Glutamatergic neuron (in vitro differentiated cells): ENCODE results near the gene KSR1. TPM values are rescaled to one million over a fixed set of nuclear protein-coding genes. Genes with fewer than 3 reads are reported as not detected.

ENCODE experiments used
- DNase-seq: peaks from one replicate; pipeline ENCODE4 v3.0.0; 2022
- H3K27ac Mint-ChIP-seq: one replicate; pipeline ENCODE4 v1.8.0; 2020; ENCODE audit warnings: mild to moderate bottlenecking, mixed read lengths, inconsistent platforms; ENCODE audit not compliant: unreplicated experiment
- H3K27me3 Mint-ChIP-seq: one replicate; pipeline ENCODE4 v1.8.0; 2020; ENCODE audit warnings: mild to moderate bottlenecking, moderate library complexity, mixed read lengths, inconsistent platforms; ENCODE audit not compliant: unreplicated experiment
- H3K36me3 Mint-ChIP-seq: one replicate; pipeline ENCODE4 v1.8.0; 2020; ENCODE audit warnings: mild to moderate bottlenecking, mixed read lengths, inconsistent platforms; ENCODE audit not compliant: unreplicated experiment
- H3K4me1 Mint-ChIP-seq: one replicate; pipeline ENCODE4 v1.8.0; 2020; ENCODE audit warnings: mild to moderate bottlenecking, low read depth, mixed read lengths, inconsistent platforms; ENCODE audit not compliant: unreplicated experiment
- H3K4me3 Mint-ChIP-seq: one replicate; pipeline ENCODE4 v1.8.0; 2020; ENCODE audit warnings: mild to moderate bottlenecking, mixed read lengths, inconsistent platforms; ENCODE audit not compliant: unreplicated experiment
- H3K9me3 Mint-ChIP-seq: one replicate; pipeline ENCODE4 v1.8.0; 2020; ENCODE audit warnings: mild to moderate bottlenecking, moderate library complexity, mixed read lengths, inconsistent platforms; ENCODE audit not compliant: unreplicated experiment
- CTCF ChIP-seq: fragments of 200-600 bp; sonication (generic); IDR thresholded peaks from one replicate; pipeline ENCODE4 v1.5.0; 2021; ENCODE audit not compliant: partially characterized antibody, unreplicated experiment
- total RNA-seq: library from RNA; stranded (reverse); fragmentation: NEBNext Ultra II Directional; extraction: Animal tissue kit (Norgen Biotek cat#: 25700); gene quantifications from one replicate; pipeline ENCODE4 v1.2.1, GENCODE V29; 2021; ENCODE audit not compliant: unreplicated experiment

KSR1 gene
- total RNA-seq, 1 donor from 2014 or later, result 203 TPM

DNA sequence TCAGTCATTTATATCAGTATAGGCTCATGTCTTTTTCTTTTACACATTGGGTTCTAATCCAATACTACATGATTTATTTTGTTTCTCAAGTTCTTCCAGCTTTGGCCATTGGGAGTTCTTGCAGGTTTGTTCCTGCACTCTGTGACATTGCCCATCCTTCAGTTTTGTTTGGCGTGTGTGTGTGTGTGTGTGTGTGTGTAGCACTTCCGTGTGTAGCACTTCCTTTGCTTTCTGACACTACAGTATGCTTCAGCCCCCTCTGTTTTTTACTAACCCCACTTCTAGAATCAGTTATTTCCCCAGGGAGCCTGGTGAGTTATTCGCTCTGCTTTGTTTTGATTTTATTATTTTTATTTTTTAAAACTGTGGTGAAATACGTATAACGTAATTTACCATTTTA lies 99.1 kb downstream of the KSR1 start:
- H3K36me3 Mint-ChIP-seq, result peaks cover 12% of the 10 kb centered on the region
- H3K4me3 Mint-ChIP-seq, result no peak overlapping the region
- H3K27ac Mint-ChIP-seq, result no peak overlapping the region
- peaks cover 9% of the 10 kb centered on the region for H3K9me3 Mint-ChIP-seq
- peaks cover 39% of the 10 kb centered on the region for H3K4me1 Mint-ChIP-seq
- DNase-seq, result no peak
- peaks cover 5% of the 10 kb centered on the region for H3K27me3 Mint-ChIP-seq
- no peak for TF ChIP-seq CTCF

- H3K36me3 Mint-ChIP-seq, result peaks cover 7% of the 10 kb centered on the region
- H3K27me3 Mint-ChIP-seq, result peaks cover 4% of the 10 kb centered on the region
- DNase-seq, result no peak
- TF ChIP-seq CTCF, result no peak
- H3K4me1 Mint-ChIP-seq, result peaks cover 24% of the 10 kb centered on the region
- H3K9me3 Mint-ChIP-seq, result peaks cover 15% of the 10 kb centered on the region
- no peak overlapping the region for H3K27ac Mint-ChIP-seq
- H3K4me3 Mint-ChIP-seq, result no peak overlapping the region
Measured at GRCh38 chr17:27558341-27558740, 102.1 kb downstream of the KSR1 start.

DNA sequence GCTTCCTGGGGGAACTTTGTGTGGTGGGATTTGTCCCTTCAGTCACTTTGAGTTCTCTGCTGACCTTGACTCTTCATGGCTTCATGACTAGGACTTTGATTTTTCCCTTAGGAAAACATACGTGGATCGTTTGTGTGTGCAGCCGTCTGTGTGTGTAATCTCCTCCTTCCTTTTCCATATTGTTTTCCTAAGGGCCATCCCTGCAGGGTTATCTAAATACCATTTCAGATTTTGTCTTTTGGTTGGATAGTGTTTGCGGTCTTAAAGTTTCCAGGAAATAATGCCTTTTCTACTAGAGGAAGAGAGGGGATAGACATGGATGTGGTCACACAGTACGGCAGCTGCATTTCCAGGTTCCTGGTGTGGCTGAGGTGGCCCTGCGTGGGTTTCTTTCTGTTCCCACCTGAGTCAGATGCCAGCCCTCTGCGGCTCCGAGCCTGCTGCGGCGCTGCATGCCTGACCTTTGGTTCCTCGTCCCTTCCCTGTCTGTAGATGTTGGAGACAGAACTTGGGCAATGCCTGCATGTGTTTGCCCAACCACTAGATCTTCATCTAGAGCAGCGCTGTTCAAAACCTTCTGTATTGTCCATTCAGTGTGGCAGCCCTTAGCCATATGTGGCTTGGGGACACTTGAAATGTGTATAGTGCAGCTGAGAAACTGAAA lies 102.7 kb downstream of the KSR1 start:
- peaks cover 24% of the 10 kb centered on the region for H3K4me1 Mint-ChIP-seq
- peak overlapping the region; percentile 41 for H3K27ac Mint-ChIP-seq
- no peak for DNase-seq
- peaks cover 15% of the 10 kb centered on the region for H3K9me3 Mint-ChIP-seq
- TF ChIP-seq CTCF, result no peak
- no peak overlapping the region for H3K4me3 Mint-ChIP-seq
- H3K36me3 Mint-ChIP-seq, result peaks cover 7% of the 10 kb centered on the region
- peaks cover 4% of the 10 kb centered on the region for H3K27me3 Mint-ChIP-seq

GRCh38 chr17:27559506-27560481 lies 103.5 kb downstream of the KSR1 start:
- H3K4me1 Mint-ChIP-seq, result peaks cover 24% of the 10 kb centered on the region
- no peak for TF ChIP-seq CTCF
- H3K27ac Mint-ChIP-seq, result peak overlapping the region; percentile 64
- peaks cover 4% of the 10 kb centered on the region for H3K27me3 Mint-ChIP-seq
- H3K4me3 Mint-ChIP-seq, result no peak overlapping the region
- DNase-seq, result no peak
- peaks cover 15% of the 10 kb centered on the region for H3K9me3 Mint-ChIP-seq
- H3K36me3 Mint-ChIP-seq, result peaks cover 7% of the 10 kb centered on the region
